UCSD-AML1 (cell line): ENCODE results near the gene COMMD10.
"Not testable (repeated sequence)": the region's sequence is repeated elsewhere in the genome, so short reads cannot be mapped to it uniquely, and the experiment has no call there.

Experiments
- DNase-seq: peaks from one replicate; lab custom pipeline; 2025; ENCODE audit not compliant: unreplicated experiment; lab: John Stamatoyannopoulos, UW

COMMD10 gene

DNA sequence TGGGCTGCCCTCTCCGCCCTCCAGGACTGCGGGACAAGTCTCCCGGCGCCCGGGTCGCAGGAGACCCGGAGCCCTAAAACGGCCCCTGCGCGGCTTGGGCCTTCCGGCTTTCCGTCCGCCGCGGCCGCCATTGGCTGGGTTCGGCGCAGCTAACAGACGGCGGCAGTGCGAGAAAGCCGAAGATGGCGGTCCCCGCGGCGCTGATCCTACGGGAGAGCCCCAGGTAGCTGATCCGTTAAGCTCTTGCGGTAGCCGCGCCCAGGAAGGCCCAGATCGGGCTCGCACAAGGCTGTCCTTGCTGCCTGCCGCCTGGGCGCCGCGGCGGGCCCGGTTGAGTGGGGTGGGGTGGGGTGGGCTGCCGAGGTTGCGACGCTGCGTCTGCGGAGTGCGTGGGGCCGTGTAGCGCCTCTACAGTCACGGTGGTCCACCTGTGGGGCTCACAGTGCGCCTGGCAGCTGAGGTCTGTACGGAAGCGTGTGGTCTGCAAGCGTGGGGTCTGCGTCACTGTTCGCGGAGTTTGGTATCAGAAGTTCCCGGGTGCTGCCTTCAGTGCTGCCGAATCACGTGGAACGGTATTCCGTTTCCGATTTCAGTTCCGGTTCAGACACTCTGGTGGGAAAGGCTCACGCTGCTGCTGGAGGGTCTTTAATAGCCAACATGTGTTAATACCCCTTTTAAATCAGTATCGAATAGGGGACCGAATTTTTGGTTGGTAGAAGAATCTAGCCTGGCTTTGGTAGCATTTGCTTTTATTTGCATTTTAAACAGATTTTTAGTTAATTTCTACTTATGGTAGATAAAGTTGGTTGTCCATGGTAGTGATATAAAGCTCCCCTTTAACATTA lies at the start of gene COMMD10:
TSS of gene COMMD10 (plus strand) at position 155 of the 845 bp plus-strand sequence.
- DNase-seq, result peak; percentile 80

DNA sequence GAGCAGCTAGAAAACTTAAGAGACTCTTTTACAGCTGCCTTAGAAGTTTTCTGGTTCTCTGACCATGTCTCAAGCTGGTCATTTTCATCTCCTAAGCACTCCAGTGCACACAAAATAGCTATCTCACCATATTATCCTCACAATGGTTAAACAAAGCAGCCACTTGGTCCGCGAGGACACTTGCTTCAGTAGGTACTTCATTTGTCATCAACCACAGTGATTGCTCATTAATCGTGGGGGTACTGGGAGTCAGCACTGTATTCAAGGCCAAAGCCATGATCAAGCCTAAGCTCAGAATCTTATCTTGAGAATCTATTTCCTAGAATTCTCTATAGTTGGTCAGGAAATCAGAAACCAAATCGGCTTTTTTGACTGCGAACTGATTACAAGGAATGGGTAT lies 49.7 kb upstream of the COMMD10 start:
- DNase-seq, result no peak

DNA sequence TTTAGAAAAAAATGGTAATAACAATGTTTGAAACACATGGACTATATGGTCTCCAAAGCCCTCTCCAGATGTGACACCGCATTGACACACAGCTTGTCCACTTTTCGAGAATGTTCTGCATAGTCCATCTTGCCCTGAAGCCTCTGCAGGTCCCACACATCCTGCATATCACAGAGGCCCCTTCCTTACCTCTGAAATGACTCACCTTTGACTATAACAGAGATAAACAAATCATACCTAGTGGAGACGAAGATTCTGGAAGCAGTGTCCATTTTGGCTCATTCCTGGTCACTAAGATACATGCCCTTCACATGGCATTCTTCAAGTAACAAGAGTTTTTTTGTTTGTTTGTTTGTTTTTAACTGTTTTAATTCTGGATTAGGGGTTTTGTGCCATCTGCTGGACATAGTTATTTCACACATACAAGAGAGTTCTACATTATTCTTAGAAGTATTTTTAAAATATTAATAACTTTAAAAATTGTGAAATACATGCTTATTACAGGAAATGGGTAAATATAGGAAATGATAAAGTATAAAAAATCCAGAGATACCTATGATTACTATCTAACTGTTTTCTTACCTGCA lies 47.5 kb upstream of the COMMD10 start:
- no peak for DNase-seq

DNA sequence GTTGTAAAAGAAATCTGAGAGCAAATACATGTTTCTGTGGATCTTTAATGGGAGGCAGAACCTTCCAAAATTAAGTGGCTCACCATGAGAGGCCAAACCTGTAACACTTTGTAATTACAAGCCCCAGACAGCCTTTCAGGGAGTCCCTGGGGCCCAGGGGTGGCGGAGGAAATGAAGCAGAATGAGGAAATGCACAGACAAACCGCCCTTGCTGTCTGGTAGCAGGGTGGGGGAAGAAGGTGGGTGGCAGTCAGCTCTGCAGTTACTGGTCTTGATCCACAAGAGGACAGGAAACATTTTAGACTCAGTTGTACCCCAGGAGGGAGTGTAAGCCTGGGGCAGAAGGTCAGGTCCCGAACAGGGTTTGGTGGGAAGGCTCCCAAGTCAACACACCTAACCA lies 46.0 kb upstream of the COMMD10 start:
- DNase-seq, result peak; percentile 27

DNA sequence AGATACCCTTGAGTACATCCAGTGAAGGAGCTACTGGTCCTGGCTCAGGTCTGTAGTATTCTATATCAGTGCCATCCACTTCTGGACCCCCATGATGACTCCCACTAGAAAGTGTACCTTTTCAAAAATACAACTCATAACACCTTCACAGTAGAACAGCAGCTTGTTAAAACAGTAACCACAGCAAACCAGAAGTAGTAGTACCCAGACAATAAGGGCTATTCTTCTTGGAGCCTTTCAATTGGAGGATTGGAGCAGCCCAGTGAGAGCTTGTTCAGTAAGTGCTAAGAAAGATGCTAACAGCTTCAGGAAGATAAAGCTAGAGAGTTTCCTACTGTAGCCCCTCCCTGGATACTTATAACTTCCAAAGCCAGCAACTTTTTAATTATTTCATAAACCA lies 42.5 kb upstream of the COMMD10 start:
- no peak for DNase-seq

DNA sequence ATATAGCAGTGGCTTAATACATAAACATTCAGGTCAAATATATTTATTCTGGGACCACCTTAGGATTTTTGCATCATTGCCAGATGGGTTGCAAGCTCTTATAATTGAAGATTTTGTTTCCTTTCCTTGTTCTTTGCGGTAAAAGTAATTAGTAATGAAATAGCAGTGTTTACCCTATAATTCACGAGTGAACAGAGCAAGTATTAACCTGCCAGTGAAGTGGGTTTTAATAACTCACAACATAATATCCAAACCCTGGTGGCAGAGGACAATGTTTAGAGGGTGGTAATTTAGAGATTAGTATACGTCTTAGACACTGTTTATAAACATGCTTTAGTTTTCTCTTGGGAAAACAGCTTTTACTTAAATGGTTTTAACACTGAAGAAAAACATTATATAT lies 40.8 kb upstream of the COMMD10 start:
- DNase-seq, result no peak

DNA sequence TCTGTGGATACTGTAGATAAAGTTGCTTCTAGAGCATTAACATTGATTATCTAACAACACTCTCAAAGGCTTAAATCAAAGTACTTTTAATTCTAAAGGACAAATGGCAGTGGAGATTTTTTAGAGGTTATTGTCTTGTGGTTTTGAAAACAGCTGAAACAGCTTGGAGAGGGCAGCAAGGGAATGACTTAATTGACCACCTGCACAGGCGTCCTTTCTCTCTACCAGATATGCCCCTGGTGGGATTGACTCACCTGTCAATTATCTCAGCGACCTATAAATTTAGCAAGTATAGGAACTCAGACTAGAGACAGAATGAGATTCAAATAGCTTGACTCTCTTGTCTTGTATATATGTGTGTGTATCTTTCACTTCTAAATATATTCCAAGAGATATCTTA lies 39.0 kb upstream of the COMMD10 start:
- DNase-seq, result no peak

DNA sequence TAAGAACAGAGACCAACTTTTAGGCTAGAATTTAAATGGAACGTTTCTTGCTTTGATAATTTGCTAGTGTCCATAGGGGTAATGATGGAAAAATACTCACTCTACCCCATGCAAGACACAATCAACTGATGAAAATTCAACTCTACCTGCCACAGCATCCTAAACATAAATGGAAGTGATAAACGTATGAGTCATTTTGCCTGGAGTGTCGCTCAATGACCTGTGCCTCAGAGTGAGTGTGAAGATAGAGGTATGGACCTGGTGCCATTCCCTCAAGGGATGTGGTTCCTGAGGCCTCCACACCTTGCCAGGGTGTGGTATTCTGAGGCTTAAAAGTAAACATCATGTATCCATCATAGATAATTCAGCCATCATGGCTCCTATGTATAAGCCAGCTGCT lies 38.6 kb upstream of the COMMD10 start:
- no peak for DNase-seq

DNA sequence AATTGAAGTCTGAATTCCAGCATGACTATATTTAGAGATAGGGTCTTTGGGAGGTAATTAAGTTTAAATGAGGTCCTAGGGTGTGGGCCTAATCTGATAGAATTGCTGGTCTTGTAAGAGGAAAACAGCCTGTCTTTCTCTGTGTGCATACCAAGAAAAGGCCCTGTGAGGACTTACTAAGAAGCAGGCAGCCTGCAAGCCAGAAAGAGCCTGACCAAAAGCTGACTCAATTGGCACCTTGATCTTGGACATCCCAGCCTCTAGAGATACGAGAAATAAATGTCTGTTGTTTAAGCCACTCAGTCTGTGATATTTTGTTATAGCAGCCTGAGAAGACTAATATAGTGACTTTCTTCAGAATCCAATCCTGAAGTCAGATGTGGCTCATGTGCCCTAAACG lies 38.0 kb upstream of the COMMD10 start:
- DNase-seq, result no peak

DNA sequence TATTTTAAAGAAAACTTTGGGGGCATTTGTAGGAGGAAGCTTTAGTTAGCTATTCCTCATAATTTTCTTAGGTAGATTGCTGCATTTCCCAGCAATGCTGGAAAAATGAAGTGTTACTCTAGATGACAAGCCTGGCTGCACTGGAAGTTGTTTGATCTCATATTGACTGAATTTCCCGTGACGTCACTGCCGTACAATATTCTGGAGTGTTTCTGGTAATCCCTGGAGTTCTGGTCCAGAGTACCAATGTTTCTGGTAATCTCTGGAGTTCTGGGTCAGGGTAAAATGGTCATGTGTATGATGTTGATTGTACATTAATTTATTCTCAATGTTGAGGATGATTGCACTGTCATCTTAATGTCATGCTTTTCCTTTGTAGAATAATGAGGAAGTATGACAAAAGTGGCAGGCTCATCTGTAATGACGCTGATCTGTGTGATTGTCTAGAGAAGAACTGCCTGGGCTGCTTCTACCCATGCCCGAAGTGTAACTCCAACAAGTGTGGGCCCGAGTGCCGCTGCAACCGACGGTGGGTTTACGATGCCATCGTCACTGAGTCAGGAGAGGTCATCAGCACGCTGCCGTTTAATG lies 26.4 kb upstream of the COMMD10 start:
- no peak for DNase-seq

DNA sequence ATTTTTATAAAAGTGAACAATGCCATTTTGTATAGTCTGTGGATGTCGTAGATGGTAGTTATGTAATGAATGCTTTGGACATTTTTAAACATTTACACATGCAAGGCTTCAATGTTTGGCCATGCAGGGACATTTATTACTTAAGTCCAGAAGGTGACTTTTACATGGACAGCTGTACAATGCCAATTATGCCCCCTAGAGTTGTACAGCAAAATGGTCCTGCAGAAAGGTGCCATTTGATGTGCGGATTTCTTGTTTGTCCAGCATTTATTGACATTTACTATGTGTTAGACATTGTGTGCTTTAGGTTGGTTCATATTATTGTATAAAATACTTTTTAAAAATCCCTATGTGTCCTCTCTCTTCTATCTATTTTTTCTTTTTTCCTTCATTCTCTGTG lies 22.5 kb upstream of the COMMD10 start:
- DNase-seq, result no peak

DNA sequence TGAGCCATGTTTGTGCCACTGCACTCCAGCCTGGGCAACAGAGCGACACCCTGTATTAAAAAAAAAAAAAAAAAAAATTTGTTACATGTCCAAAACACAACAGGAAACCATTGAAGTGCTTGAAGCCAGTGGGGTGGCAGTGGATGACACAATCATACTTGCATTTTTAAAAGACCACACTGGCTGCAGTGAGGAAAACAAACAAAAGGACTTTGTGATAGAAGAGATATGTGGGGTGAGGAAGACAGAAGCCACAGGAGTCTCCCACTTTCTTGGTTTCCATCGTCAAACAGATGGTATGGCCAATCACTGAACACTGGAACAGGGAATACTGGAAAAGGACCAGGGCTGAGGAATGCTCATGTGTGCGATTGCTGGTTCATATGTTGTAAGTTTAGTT lies 20.9 kb upstream of the COMMD10 start:
- DNase-seq, result no peak

DNA sequence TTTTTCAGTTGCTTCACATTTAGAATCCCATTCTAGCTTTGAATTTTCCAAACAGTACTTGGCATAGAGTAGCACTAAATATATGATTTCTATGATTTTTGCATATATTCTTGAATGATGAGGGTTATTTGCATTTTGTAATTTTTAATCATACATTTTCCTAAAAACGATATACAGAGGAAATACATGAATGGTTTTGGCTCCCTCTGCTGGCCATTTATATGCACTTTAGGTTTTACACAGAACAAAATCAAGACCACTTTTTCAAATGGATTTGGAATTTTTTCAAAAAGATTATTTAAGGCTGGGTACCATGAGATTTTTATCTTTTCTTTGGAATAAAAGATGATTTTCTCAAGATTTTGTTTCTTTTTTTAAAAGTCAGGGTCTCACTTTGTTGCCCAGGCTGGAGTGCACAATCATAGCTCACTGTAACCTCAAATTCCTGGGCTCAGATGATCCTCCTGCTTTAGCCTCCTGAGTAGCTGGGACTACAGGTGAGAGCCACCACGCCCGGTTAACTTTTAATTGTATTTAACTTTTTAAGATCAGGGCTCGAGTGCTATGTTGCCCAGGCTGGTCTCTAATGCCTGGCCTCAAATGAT lies 16.7 kb upstream of the COMMD10 start:
- DNase-seq, result no peak

DNA sequence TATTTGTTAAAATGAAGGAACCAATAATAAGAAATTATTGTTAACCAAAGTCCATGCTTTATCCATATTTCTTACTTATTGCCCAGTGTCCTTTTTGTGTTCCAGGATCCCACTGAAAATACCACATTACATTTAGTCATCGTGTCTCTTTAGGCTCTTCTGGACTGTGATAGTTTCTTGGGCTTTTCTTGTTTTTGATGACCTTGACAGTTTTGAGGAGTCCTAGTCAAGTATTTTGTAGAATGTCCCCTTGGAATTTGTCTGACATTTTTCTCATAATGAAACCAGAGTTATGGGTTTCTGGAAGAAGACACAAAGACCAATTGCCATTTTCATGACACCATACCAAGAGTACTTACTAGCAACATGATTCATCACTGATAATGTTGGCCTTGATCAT lies 13.6 kb upstream of the COMMD10 start:
- no peak for DNase-seq

DNA sequence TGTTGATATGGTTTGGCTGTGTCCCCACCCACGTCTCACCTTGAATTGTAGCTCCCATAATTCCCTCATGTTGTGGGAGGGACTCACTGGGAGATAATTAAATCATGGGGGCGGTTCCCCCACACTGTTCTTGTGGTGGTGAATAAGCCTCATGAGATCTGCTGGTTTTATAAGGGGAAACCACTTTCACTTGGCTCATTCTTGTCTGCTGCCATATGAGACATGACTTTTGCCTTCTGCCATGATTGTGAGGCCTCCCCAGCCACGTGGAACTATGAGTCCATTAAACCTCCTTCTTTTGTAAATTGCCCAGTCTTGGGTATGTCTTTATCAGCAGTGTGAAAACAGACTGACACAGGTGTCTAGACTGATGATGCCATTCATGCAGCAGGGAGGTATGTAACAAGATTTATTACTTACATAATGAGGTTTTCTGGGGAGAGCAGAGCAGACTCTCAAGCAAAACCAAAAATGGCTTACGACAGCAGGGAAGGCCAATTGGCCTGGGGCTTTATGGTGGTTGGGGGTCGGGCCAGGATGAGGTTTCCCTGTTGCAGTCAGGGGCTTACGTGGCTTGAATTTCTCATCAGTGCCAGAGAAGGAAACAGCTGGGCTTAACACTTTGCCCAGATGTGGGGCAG lies 9.5 kb upstream of the COMMD10 start:
- peak; percentile 27 for DNase-seq

DNA sequence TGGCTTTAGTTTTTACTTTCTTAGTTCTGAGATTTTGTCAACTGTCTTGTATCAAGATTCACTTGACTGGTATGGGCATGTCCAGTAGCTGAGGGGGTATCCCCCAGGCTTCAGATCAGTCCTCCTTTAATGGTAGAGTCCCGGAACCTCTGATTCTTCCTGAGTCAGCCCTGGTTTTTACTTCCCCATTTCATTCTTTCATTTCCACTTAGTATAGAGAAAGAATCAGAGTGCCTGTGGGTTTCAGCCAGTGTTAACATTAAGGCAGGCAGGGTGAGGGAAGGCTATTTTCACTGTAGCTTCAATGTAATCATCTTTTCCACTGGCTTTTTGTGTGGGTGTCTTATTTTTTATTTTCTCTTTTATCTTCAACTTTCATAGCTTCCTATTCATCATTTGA lies 8.3 kb upstream of the COMMD10 start:
- no peak for DNase-seq

DNA sequence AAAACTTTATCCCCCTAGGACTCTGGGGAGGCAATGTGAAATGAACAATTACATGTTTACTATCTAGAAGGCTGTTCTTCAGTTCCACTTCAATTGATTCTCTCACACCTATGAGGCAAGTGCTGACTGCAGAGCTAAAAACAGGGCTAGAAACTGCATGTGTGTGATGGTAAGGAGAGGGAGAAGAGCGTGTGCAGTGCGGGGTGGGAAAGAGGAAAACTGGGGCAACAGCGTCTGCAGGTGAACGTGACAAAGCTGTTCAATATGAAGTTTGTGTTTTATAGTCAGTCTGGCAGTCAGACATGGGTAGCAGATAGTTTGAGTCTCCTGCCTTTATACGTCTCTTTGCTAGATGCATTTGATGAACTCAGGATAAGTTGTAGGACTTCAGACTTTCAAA lies 6.6 kb upstream of the COMMD10 start:
- no peak for DNase-seq

DNA sequence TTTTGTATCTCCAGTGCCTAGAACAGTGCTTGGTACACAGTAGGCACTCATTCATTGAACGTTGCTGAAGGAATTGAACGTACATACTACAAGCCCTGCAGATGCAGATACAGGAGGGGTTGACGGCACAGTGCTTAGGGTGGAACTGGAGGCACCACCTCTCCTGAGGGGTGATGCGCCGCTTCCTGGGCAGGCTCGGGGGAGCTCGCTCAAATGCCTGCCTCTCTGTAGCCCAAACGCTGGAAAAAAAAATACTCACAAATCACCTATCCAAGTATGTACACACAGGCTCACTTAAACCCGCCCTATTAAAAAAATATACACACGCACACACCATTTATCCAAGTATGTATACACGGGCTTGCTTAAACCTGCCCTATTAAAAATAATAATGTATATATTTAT lies 536 bp upstream of the COMMD10 start:
- no peak for DNase-seq

DNA sequence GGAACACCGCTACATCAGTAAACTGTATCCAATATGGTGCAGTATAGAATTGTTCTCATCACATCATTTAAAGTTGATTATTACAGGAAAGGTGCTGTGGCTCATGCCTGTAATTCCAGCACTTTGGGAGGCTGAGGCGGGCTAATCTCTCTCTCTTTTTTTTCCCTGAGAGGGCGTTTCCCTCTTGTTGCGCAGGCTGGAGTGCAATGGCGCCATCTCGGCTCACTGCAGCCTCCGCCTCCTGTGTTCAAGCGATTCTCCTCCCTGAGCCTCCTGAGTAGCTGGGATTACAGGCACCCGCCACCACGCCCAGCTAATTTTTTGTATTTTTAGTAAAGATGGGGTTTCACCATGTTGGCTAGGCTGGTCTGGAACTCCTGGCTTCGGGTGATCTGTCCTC lies 1.5 kb downstream of the COMMD10 start:
- DNase-seq, result not testable (repeated sequence)

DNA sequence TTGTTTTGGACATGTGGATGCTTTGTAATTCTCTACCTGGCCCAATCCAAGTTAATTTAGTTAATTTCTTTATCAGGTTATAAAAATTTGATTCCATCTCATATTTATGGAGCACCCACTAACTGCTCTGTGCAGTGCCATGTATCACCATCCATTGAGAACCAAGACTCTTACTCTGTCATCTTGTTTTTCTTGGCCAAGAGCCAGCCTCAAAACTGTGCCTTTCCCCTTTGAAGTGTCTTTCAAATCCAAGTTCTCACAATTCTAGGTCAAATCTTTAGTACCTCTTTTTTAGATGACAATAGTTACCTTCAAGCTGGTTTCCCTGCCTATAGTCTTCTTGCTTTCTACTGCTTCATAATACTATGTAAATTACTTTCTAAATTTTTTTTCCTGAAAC lies 3.2 kb downstream of the COMMD10 start:
- no peak for DNase-seq

DNA sequence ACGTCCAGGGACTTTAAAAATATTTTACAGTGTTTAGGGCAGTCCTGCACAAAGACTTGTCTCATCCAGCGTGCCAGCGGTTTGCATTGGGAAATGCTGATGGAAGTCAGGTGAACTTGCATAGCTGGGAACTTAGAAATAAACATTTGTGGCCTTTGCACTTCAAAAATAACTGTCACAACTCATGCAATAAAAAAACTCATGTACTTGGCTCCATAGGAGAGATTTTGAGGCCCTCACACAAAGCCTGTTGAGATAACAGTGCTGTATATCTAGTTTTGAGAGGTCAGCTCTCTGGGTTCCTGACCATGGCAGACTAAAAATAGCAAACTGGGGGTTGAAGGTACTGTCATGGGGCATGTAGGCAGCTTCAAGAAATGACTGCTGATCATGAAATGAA lies 5.5 kb downstream of the COMMD10 start:
- no peak for DNase-seq

DNA sequence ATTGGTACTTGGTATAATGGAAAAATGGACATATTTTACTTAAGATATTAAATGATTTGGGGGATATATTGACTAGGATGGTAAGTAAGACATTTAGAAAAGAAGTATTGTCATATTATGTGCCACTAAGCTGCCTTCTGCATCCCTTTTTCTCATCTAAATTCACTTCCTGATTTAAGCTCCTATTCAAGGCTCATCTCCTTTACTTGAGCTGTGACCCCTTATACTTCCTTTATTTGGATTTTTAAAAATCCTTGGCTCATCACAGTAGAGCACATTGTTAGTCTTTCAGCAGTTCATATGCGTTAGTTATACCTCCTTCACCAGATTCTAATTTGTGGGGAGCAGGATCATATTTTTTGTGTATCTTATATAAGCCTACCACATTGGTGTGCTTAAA lies 6.6 kb downstream of the COMMD10 start:
- no peak for DNase-seq
